ENCODE results near the gene CPXM2. TPM values are rescaled to one million over a fixed set of nuclear protein-coding genes. Genes with fewer than 3 reads are reported as not detected.

CPXM2 gene
- total RNA-seq, 1 experiment from 2014 or later: 0.92 TPM

- H3K4me3 ChIP-seq: no peak overlapping the region
- H3K36me3 ChIP-seq: no peaks in the 10 kb centered on the region
- DNase-seq: no peak
- 0 out of 2 replicates have a peak, but pooled peaks cover 3% of the 10 kb centered on the region for H3K27me3 ChIP-seq
- H3K9me3 ChIP-seq: no peaks in the 10 kb centered on the region
Measured at GRCh38 chr10:123781956-123782500, 109.6 kb downstream of the CPXM2 start.

GRCh38 chr10:123781324-123781900, 110.2 kb downstream of the CPXM2 start:
- Histone ChIP-seq H3K36me3 (no peaks in the 10 kb centered on the region), H3K27me3 (0 out of 2 replicates have a peak, but pooled peaks cover 3% of the 10 kb centered on the region), H3K9me3 (no peaks in the 10 kb centered on the region), H3K4me3 (no peak overlapping the region)
- no peak for DNase-seq

GRCh38 chr10:123778719-123779517, 112.7 kb downstream of the CPXM2 start:
- Histone ChIP-seq H3K4me3 (no peak overlapping the region), H3K36me3 (no peaks in the 10 kb centered on the region), H3K9me3 (no peaks in the 10 kb centered on the region), H3K27me3 (0 out of 2 replicates have a peak, but pooled peaks cover 3% of the 10 kb centered on the region)
- no peak for DNase-seq

- no peak for DNase-seq
- 0 out of 2 replicates have a peak, but pooled peaks cover 3% of the 10 kb centered on the region for H3K27me3 ChIP-seq
- H3K4me3 ChIP-seq: no peak overlapping the region
- no peaks in the 10 kb centered on the region for H3K36me3 ChIP-seq
- H3K9me3 ChIP-seq: no peaks in the 10 kb centered on the region
Measured at GRCh38 chr10:123777881-123778280, 113.7 kb downstream of the CPXM2 start.

GRCh38 chr10:123774132-123774742, 117.4 kb downstream of the CPXM2 start:
- H3K9me3 ChIP-seq: no peaks in the 10 kb centered on the region
- no peak overlapping the region for H3K4me3 ChIP-seq
- no peaks in the 10 kb centered on the region for H3K27me3 ChIP-seq
- no peaks in the 10 kb centered on the region for H3K36me3 ChIP-seq
- no peak for DNase-seq

GRCh38 chr10:123772645-123773508, 118.7 kb downstream of the CPXM2 start:
- Histone ChIP-seq H3K36me3 (no peaks in the 10 kb centered on the region), H3K27me3 (no peaks in the 10 kb centered on the region), H3K4me3 (no peak overlapping the region), H3K9me3 (no peaks in the 10 kb centered on the region)
- no peak for DNase-seq

GRCh38 chr10:123771877-123772644, 119.5 kb downstream of the CPXM2 start:
- Histone ChIP-seq H3K4me3 (no peak overlapping the region), H3K36me3 (no peaks in the 10 kb centered on the region), H3K9me3 (no peaks in the 10 kb centered on the region), H3K27me3 (no peaks in the 10 kb centered on the region)
- DNase-seq: no peak

- Histone ChIP-seq H3K9me3 (no peaks in the 10 kb centered on the region), H3K27me3 (no peaks in the 10 kb centered on the region), H3K4me3 (no peak overlapping the region), H3K36me3 (no peaks in the 10 kb centered on the region)
- DNase-seq: no peak
Measured at GRCh38 chr10:123769647-123770046, 122.0 kb downstream of the CPXM2 start.

GRCh38 chr10:123766761-123767160, 124.8 kb downstream of the CPXM2 start:
- Histone ChIP-seq H3K4me3 (no peak overlapping the region), H3K36me3 (no peaks in the 10 kb centered on the region), H3K9me3 (no peaks in the 10 kb centered on the region), H3K27me3 (0 out of 2 replicates have a peak, but pooled peaks cover 2% of the 10 kb centered on the region)
- DNase-seq: no peak

- DNase-seq: no peak
Measured at GRCh38 chr10:123766012-123766411, 125.6 kb downstream of the CPXM2 start.

GRCh38 chr10:123761666-123762230, 129.9 kb downstream of the CPXM2 start:
- 0 out of 2 replicates have a peak, but pooled peaks cover 2% of the 10 kb centered on the region for H3K27me3 ChIP-seq
- DNase-seq: no peak
- no peaks in the 10 kb centered on the region for H3K36me3 ChIP-seq
- no peaks in the 10 kb centered on the region for H3K9me3 ChIP-seq
- H3K4me3 ChIP-seq: no peak overlapping the region

More at GRCh38 chr10:123766012-123766411, 125.6 kb downstream of the CPXM2 start:
- H3K27me3 ChIP-seq: 0 out of 2 replicates have a peak, but pooled peaks cover 2% of the 10 kb centered on the region
- no peaks in the 10 kb centered on the region for H3K36me3 ChIP-seq
- H3K4me3 ChIP-seq: no peak overlapping the region
- H3K9me3 ChIP-seq: no peaks in the 10 kb centered on the region

- H3K36me3 ChIP-seq: no peaks in the 10 kb centered on the region
- no peaks in the 10 kb centered on the region for H3K9me3 ChIP-seq
- H3K4me3 ChIP-seq: no peak overlapping the region
- DNase-seq: no peak
- 0 out of 2 replicates have a peak, but pooled peaks cover 2% of the 10 kb centered on the region for H3K27me3 ChIP-seq
Measured at GRCh38 chr10:123761038-123761428, 130.6 kb downstream of the CPXM2 start.

- H3K4me3 ChIP-seq: no peak overlapping the region
- no peak for DNase-seq
- 0 out of 2 replicates have a peak, but pooled peaks cover 2% of the 10 kb centered on the region for H3K27me3 ChIP-seq
- no peaks in the 10 kb centered on the region for H3K9me3 ChIP-seq
- H3K36me3 ChIP-seq: no peaks in the 10 kb centered on the region
Measured at GRCh38 chr10:123760356-123761037, 131.1 kb downstream of the CPXM2 start.

GRCh38 chr10:123759501-123760031, 132.0 kb downstream of the CPXM2 start:
- H3K27me3 ChIP-seq: 0 out of 2 replicates have a peak, but pooled peaks cover 2% of the 10 kb centered on the region
- no peak for DNase-seq
- no peaks in the 10 kb centered on the region for H3K36me3 ChIP-seq
- H3K9me3 ChIP-seq: no peaks in the 10 kb centered on the region
- H3K4me3 ChIP-seq: no peak overlapping the region

Data from MG63 (cell line).